Esophagus squamous epithelium (tissue), 5 donors: Measurements from ENCODE around the gene VAV2. TPM values are rescaled to one million over a fixed set of nuclear protein-coding genes. Genes with fewer than 3 reads are reported as not detected.

Source experiments
- DNase-seq: peaks from one replicate; lab custom pipeline; 2025; lab: John Stamatoyannopoulos, UW
- H3K27ac ChIP-seq, 4 donors: fragments of 200-600 bp; sonication (generic); one replicate each; pipeline ENCODE4 v1.5.1; 2016 to 2019; ENCODE audit warnings: mild to moderate bottlenecking in 1 of 4
- H3K27me3 ChIP-seq, 4 donors: fragments of 200-600 bp; sonication (generic); 1 replicate in 3 of 4; 2 replicates in 1 of 4; pipeline versions ENCODE4 v1.5.1 to v1.6.0; 2017 to 2021; ENCODE audit warnings: antibody characterized with exemption in 1 of 4
- H3K36me3 ChIP-seq, 3 donors: fragments of 200-600 bp; sonication (generic); one replicate each; pipeline ENCODE4 v1.5.1; 2016 to 2019
- H3K4me1 ChIP-seq, 3 donors: fragments of 200-600 bp; sonication (generic); one replicate each; pipeline ENCODE4 v1.5.1; 2017 to 2019
- H3K4me3 ChIP-seq, 4 donors: fragments of 200-600 bp; sonication (generic); 1 replicate in 3 of 4; 2 replicates in 1 of 4; pipeline ENCODE4 v1.5.1; 2016 to 2019; ENCODE audit warnings: mild to moderate bottlenecking in 2 of 4, moderate library complexity in 1 of 4
- H3K9me3 ChIP-seq, 3 donors: fragments of 200-600 bp; sonication (generic); one replicate each; pipeline ENCODE4 v1.5.1; 2016 to 2019
- CTCF ChIP-seq, 6 experiments: fragments of 450-650 bp in 4 of 6; fragments of 200-600 bp in 2 of 6; sonication (generic) in 2 of 6; IDR thresholded peaks; one replicate each; pipeline ENCODE4 v1.5.1; 2016 to 2019; ENCODE audit warnings: antibody characterized with exemption in 6 of 6, mild to moderate bottlenecking in 4 of 6, moderate library complexity in 4 of 6
- POLR2A ChIP-seq, 4 donors: fragments of 450-650 bp; IDR thresholded peaks; one replicate each; pipeline ENCODE4 v1.6.1; 2017; ENCODE audit warnings: antibody characterized with exemption in 4 of 4, mild to moderate bottlenecking in 4 of 4, moderate library complexity in 3 of 4
- WGBS, 2 donors: methylation state at CpG; one replicate each; pipeline ENCODE4 v1.1.5; 2018; 5-methylcytosine and 5-hydroxymethylcytosine counted together
- intact Hi-C: fragments of 100-400 bp; cut with DNase I; formaldehyde crosslinking; loops from one replicate; pipeline ENCODE4 v1.15.0; 2022
- total RNA-seq, 4 donors: library from RNA; depleted of rRNA; stranded (reverse); fragments of >200 nt; gene quantifications; one replicate each; pipeline ENCODE4 v1.1.0, GENCODE V29; 2016
- donor health status: DM: yes; HTN: yes; CAD: no.

VAV2 gene
- total RNA-seq, 4 donors from 2014 or later: 3.8 to 7.6 (median 5.7) TPM

- DNase-seq: no peak
- intact Hi-C loops: no loop called here
- peaks cover 31 to 98% (median 42%) of the 10 kb centered on the region in 3 donors for H3K36me3 ChIP-seq
- no peaks in the 10 kb centered on the region for H3K27me3 ChIP-seq
- no peak overlapping the region for H3K4me3 ChIP-seq
- H3K27ac ChIP-seq: no peak overlapping the region
- peaks cover 0 to 10% (median 4%) of the 10 kb centered on the region in 3 donors for H3K4me1 ChIP-seq
- no peaks in the 10 kb centered on the region for H3K9me3 ChIP-seq
- TF ChIP-seq POLR2A (IDR thresholded peaks at IDR 0.05): no peak
- TF ChIP-seq CTCF (IDR thresholded peaks at IDR 0.05): no peak
- WGBS, 2 donors: 88% methylated on average over 9 to 10 of the region's 20 CpGs
Observed at GRCh38 chr9:134039386-134040175, 47.5 kb upstream of the VAV2 start.

GRCh38 chr9:134037641-134038040, 45.5 kb upstream of the VAV2 start:
- 96 to 98% methylated on average over 2 of the region's 2 CpGs for WGBS, 2 donors
- Histone ChIP-seq H3K9me3 (no peaks in the 10 kb centered on the region), H3K27ac (no peak overlapping the region), H3K36me3 (peaks cover 43 to 98% (median 59%) of the 10 kb centered on the region in 3 donors), H3K4me1 (peaks cover 0 to 10% (median 4%) of the 10 kb centered on the region in 3 donors), H3K27me3 (no peaks in the 10 kb centered on the region), H3K4me3 (no peak overlapping the region)
- intact Hi-C loops: no loop called here
- no peak for DNase-seq
- TF ChIP-seq POLR2A (IDR thresholded peaks at IDR 0.05): no peak

GRCh38 chr9:134036130-134036529, 44.0 kb upstream of the VAV2 start:
- H3K27me3 ChIP-seq: no peaks in the 10 kb centered on the region
- no peak overlapping the region for H3K27ac ChIP-seq
- peaks cover 0 to 7% (median 4%) of the 10 kb centered on the region in 3 donors for H3K4me1 ChIP-seq
- DNase-seq: no peak
- H3K4me3 ChIP-seq: no peak overlapping the region
- WGBS, 2 donors: 90 to 98% methylated on average over 12 to 15 of the region's 16 CpGs
- no peaks in the 10 kb centered on the region for H3K9me3 ChIP-seq
- intact Hi-C loops: no loop called here
- H3K36me3 ChIP-seq: peaks cover 42 to 100% (median 57%) of the 10 kb centered on the region in 3 donors
- TF ChIP-seq CTCF (IDR thresholded peaks at IDR 0.05) (no peak), POLR2A (IDR thresholded peaks at IDR 0.05) (no peak)

- no peaks in the 10 kb centered on the region for H3K27me3 ChIP-seq
- no peaks in the 10 kb centered on the region for H3K4me1 ChIP-seq
- TF ChIP-seq POLR2A (IDR thresholded peaks at IDR 0.05): no peak
- TF ChIP-seq CTCF (IDR thresholded peaks at IDR 0.05): no peak
- H3K4me3 ChIP-seq: no peak overlapping the region
- DNase-seq: no peak
- intact Hi-C loops: no loop called here
- 93 to 96% methylated on average over 6 to 14 of the region's 28 CpGs for WGBS, 2 donors
- peaks cover 42 to 100% (median 53%) of the 10 kb centered on the region in 3 donors for H3K36me3 ChIP-seq
- no peak overlapping the region for H3K27ac ChIP-seq
- H3K9me3 ChIP-seq: no peaks in the 10 kb centered on the region
Observed at GRCh38 chr9:134035041-134036039, 43.2 kb upstream of the VAV2 start.

- Histone ChIP-seq H3K9me3 (no peaks in the 10 kb centered on the region), H3K27me3 (no peaks in the 10 kb centered on the region), H3K36me3 (peaks cover 36 to 100% (median 44%) of the 10 kb centered on the region in 3 donors), H3K4me1 (no peaks in the 10 kb centered on the region), H3K4me3 (no peak overlapping the region), H3K27ac (no peak overlapping the region)
- 87 to 97% methylated on average over 7 to 10 of the region's 19 CpGs for WGBS, 2 donors
- TF ChIP-seq POLR2A (IDR thresholded peaks at IDR 0.05): no peak
- no peak for DNase-seq
- intact Hi-C loops: no loop called here
Observed at GRCh38 chr9:134034215-134035040, 42.3 kb upstream of the VAV2 start.
